ENCODE results near the gene TSFM. TPM values are rescaled to one million over a fixed set of nuclear protein-coding genes. Genes with fewer than 3 reads are reported as not detected.

The TSFM gene
- total RNA-seq, 3 donors from 2014 or later: 65.0 to 78.5 (median 74.5) TPM

DNA sequence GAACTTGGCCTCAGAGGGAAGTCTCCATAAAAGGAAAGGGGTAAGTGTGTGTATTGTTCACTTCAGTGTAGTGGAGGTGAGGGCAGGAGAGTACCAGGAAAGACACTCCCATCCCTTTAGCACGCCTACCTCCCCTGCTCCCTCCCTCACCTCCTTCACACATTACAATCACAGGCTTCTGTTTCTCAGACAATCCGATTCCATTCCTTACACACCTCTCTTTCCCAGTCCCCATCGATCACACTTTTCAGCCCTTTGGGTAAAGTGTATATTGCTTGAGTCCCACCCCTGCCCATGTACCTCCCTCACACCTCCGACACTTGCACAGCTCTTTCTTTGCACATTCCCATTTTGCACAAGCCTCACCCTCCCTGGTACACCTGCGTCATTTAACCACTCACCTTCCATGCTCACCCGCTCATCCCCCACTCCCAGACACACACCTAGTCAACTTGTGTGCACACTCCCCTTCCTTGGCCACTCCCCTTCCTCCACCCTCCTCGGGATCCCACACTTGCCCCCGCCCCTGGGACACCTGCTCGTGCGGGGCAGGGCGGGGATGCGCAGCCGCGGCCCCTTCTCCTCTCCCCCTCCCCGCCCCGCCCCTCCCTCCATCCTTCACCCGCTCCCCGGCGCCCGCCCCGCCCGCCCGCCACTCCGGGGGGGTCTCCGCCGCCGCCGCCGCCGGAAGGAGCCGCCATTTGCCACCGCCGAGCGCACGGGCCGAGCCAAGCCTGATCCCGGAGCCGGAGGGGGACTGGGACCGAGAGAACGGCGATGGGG lies 28.0 kb upstream of the TSFM start, which contains the start of gene MARCHF9:
TSS of gene MARCHF9 (plus strand) at position 693 of the 783 bp plus-strand sequence. CDS start 426 bp downstream, outside the sequence.
- ATAC-seq (peak; percentile 46 to 48), DNase-seq (peak; percentile 80)
- Mint-ChIP-seq H3K9me3 (no peaks in the 10 kb centered on the region), H3K27me3 (ENCODE audit: low read depth) (no peaks in the 10 kb centered on the region), H3K4me1 (ENCODE audit: low read depth) (peaks cover 58% of the 10 kb centered on the region), H3K36me3 (ENCODE audit: insufficient read depth) (peaks cover 21% of the 10 kb centered on the region), H3K4me3 (peak within 1 kb of the TSS; percentile 86)

DNA sequence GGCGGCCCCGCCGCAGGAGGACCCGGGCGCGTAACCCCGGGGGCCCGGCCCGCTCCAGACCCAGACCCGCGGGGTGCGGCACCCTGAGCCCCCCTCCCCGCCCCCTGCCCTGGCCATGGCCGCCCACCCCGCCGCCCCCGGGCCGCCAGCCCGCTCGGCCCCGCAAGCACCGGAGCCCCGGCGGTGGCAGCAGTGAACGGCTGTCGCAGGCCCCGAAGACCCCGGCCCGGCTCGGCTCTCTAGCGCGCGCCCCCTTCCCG lies 27.5 kb upstream of the TSFM start:
- H3K4me1 Mint-ChIP-seq (ENCODE audit: low read depth): peaks cover 60% of the 10 kb centered on the region
- H3K36me3 Mint-ChIP-seq (ENCODE audit: insufficient read depth): peaks cover 24% of the 10 kb centered on the region
- no peaks in the 10 kb centered on the region for H3K27me3 Mint-ChIP-seq (ENCODE audit: low read depth)
- DNase-seq (no peak), ATAC-seq (no peak)
- no peak overlapping the region for H3K4me3 Mint-ChIP-seq
- H3K9me3 Mint-ChIP-seq: no peaks in the 10 kb centered on the region

GRCh38 chr12:57755454-57756372 lies 26.9 kb upstream of the TSFM start:
- DNase-seq: no peak
- H3K27me3 Mint-ChIP-seq (ENCODE audit: low read depth): no peaks in the 10 kb centered on the region
- peaks cover 54% of the 10 kb centered on the region for H3K4me1 Mint-ChIP-seq (ENCODE audit: low read depth)
- no peaks in the 10 kb centered on the region for H3K9me3 Mint-ChIP-seq
- peaks cover 18% of the 10 kb centered on the region for H3K36me3 Mint-ChIP-seq (ENCODE audit: insufficient read depth)
- H3K4me3 Mint-ChIP-seq: peak overlapping the region; percentile 84
- ATAC-seq: no peak

DNA sequence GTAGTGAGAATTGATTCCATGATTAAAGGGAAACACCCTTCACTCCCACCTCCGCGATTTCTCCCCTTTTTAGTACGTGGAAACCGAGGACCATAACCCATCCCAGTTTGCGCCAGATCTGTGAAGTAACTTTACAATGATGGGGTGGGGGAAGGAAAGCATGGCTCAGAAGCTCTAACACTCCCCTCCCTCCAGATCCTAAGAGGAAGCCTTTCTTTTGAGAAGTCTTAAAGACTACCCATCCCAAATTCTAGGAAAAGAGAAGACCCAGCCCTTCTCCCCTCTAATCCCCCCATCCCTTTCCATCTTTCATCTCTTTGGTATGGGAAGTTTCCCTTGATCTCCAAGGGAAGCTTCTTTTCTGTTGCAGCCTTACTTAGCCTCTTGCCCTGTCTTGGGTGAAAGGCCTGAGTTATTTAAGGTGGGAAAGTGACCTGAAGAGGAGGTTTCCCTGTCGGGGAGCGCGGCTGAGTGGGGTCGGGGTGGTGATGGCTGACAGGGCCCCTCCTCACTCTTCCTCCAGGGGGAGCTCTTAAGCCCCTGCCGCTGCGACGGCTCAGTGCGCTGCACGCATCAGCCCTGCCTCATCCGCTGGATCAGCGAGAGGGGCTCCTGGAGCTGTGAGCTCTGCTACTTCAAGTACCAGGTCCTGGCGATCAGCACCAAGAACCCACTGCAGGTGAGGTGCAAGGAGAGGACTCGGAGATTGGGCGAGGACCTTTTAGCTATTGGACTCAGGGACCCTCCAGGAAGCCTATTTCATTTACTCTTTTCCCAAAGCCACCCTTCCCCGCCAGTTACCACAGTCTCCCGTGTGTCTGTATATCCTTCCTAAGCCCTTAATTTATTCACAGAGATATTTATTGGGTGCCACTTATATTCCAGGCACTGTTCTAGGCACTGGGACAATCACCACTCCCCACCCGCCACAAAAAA lies 25.9 kb upstream of the TSFM start:
- Mint-ChIP-seq H3K4me1 (ENCODE audit: low read depth) (peaks cover 45% of the 10 kb centered on the region), H3K27me3 (ENCODE audit: low read depth) (no peaks in the 10 kb centered on the region), H3K9me3 (no peaks in the 10 kb centered on the region), H3K4me3 (peak overlapping the region; percentile 84), H3K36me3 (ENCODE audit: insufficient read depth) (peaks cover 11% of the 10 kb centered on the region)
- peak; percentile 37 to 42 for ATAC-seq
- peak; percentile 69 for DNase-seq

DNA sequence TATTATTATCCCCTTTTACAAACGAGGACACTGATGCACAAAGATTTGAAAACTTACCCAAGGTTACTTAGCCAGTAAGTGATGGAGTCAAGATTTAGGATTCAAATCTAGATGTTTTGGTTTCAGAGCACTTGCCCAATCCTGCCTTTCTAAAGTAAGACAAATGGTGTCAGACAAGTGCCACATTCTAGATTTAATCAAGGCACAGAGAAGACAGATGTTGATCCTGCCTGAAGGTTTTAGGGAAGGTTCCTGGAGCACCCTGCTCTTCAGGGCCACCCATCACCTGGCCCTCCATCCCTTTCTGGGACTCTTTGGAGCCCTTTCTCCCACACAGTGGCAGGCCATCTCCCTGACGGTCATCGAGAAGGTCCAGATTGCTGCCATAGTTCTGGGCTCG lies 24.8 kb upstream of the TSFM start:
- Mint-ChIP-seq H3K4me3 (no peak overlapping the region), H3K27me3 (ENCODE audit: low read depth) (no peaks in the 10 kb centered on the region), H3K36me3 (ENCODE audit: insufficient read depth) (peaks cover 12% of the 10 kb centered on the region), H3K4me1 (ENCODE audit: low read depth) (peaks cover 37% of the 10 kb centered on the region), H3K9me3 (no peaks in the 10 kb centered on the region)
- no peak for ATAC-seq
- no peak for DNase-seq

DNA sequence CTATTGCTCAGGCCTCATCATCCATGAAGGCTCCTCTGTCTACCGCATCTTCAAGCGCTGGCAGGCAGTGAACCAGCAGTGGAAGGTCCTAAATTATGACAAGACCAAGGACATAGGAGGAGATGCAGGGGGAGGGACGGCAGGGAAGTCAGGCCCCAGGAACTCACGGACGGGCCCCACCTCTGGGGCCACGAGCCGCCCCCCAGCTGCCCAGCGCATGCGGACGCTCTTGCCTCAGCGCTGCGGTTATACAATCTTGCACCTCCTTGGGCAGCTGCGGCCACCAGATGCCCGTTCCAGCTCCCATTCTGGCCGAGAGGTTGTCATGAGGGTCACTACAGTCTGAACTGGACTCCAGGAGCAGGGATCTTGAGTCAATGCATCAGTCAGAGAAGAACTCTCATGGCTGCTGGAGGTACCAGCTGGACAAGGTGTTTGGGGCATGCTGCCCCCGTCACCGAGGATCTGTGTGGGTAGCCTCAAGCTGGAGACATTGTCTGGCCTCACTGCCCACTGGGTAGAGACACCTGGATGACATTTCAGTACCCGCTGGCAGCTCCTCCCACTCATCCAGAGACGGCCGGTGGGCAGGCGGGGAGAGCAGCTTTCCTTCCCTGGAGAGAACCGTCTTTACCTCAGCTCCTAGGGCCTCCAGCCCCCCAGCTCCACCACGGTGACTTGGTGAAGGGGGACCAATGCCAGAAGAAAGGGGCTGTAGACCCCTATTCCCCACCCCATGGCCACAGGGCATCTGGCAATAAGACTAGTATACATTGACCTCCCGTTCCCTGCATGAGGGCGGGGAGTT lies 23.8 kb upstream of the TSFM start:
- no peak overlapping the region for H3K4me3 Mint-ChIP-seq
- H3K9me3 Mint-ChIP-seq: no peaks in the 10 kb centered on the region
- peaks cover 31% of the 10 kb centered on the region for H3K4me1 Mint-ChIP-seq (ENCODE audit: low read depth)
- ATAC-seq (no peak), DNase-seq (no peak)
- H3K36me3 Mint-ChIP-seq (ENCODE audit: insufficient read depth): peaks cover 19% of the 10 kb centered on the region
- H3K27me3 Mint-ChIP-seq (ENCODE audit: low read depth): peaks cover 8% of the 10 kb centered on the region

DNA sequence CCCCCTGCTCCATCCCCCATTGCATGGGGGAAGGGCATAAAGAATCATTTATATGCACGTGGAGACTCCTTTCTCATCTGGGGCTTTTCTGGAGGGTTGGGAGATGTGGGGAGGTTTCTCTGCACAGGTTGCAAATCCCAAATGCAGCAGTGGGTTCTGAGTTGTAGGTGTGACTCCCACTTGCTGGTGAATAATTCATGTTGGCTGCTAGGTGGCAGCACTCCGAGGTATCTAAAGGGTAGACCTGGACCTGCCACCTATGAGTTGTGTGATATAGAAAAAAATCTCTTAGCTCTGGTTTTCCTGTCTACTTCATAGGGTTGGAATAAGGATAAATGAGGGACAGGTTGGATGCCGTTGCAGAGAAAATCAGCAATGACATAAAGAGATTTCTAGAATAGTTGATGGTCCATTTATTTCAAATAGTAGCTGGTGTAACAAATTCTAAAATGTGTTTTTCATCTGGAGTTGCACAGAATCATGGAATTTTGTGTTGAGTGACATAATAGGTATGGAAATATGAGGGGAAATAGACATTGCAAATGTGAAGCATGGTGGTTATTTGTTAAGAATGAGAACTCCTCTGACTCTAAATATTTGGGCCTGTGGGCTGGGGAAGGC lies 23.1 kb upstream of the TSFM start:
- Mint-ChIP-seq H3K36me3 (ENCODE audit: insufficient read depth) (peaks cover 19% of the 10 kb centered on the region), H3K9me3 (no peaks in the 10 kb centered on the region), H3K4me1 (ENCODE audit: low read depth) (peaks cover 29% of the 10 kb centered on the region), H3K4me3 (no peak overlapping the region), H3K27me3 (ENCODE audit: low read depth) (peaks cover 12% of the 10 kb centered on the region)
- ATAC-seq (peak; percentile 17 to 18), DNase-seq (no peak)

DNA sequence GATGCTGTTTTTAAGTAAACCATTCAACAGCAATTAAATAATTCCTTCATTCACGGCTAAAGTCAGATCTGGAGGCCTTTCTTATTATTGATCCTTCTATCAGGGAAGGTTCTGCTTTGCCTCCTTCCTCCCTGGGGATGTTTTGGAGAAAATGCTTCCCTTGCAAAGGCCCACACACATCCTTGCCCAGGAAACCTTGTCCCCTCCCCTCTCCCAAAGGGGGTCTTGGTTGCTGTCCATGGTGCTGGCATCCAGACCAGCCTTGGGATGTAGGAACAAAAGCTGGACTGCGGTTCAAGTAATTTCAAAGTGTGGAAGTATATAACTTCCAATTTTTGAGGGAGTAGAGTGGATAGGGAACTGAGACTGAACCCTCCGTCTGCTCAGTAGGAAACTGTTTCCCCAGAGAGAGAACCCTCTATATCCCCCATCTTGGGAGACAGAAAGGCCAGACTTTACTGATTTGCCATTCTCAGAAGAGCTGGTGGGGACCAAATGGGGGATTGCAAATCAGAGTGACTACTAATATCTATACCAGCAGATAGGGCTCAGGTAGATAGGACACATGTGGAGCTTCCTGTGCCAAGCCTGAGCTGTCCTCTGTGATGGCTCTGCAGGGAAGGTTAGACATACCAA lies 22.1 kb upstream of the TSFM start:
- DNase-seq (no peak), ATAC-seq (no peak)
- Mint-ChIP-seq H3K4me3 (no peak overlapping the region), H3K9me3 (no peaks in the 10 kb centered on the region), H3K4me1 (ENCODE audit: low read depth) (peaks cover 32% of the 10 kb centered on the region), H3K27me3 (ENCODE audit: low read depth) (peaks cover 15% of the 10 kb centered on the region), H3K36me3 (ENCODE audit: insufficient read depth) (peaks cover 19% of the 10 kb centered on the region)

DNA sequence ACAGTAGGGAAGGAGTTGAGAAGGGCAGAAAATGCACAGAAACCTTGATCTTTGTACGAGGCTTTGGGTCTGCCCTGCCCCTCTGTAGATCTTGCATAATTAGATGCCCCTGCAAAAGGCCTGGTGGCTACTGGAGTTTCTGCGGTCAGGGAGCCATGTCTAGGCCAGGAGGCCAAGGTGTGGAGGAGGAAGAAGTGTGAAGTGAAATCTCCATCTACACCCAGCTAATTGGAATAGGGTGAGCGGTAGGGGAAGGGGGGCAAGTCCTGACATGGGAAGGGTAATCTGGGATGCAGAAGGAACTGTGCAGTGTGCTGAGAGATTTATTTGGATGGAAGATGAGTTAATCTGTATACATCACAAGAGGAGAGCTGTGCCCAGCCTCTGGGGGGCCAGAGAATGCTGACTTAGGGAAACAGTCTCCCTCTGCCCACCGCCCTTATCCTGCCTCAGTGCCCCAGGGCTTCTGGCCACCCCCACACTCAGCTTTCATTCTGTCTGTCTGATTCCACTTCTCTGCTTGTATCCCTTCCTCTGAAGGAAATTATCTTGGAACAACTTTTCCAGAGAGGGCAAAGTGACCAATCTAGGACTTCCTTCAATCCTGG lies 21.1 kb upstream of the TSFM start:
- no peak overlapping the region for H3K4me3 Mint-ChIP-seq
- peaks cover 21% of the 10 kb centered on the region for H3K27me3 Mint-ChIP-seq (ENCODE audit: low read depth)
- H3K36me3 Mint-ChIP-seq (ENCODE audit: insufficient read depth): peaks cover 19% of the 10 kb centered on the region
- ATAC-seq (no peak), DNase-seq (no peak)
- peaks cover 35% of the 10 kb centered on the region for H3K4me1 Mint-ChIP-seq (ENCODE audit: low read depth)
- no peaks in the 10 kb centered on the region for H3K9me3 Mint-ChIP-seq

DNA sequence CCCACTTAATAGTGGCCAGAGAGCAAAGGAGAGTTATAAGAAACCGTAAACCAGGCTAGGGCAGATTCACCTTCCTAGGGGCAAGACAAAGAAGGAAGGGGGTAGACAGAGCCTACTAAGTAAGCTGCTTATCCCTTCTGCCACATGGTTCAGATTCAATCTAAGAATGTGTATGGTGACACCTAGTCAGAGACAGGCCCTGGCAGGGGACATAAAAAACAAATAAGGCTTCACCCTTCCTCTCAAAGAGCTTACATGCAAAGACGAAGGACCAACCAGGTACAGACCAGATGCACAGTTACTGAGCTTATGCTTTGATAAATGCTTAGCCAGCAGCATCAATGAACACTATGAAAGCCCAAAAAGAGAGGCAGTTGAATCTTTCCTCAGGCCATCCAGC lies 20.1 kb upstream of the TSFM start:
- no peak for DNase-seq
- H3K4me3 Mint-ChIP-seq: no peak overlapping the region
- ATAC-seq: no peak
- H3K4me1 Mint-ChIP-seq (ENCODE audit: low read depth): peaks cover 32% of the 10 kb centered on the region
- H3K36me3 Mint-ChIP-seq (ENCODE audit: insufficient read depth): peaks cover 19% of the 10 kb centered on the region
- no peaks in the 10 kb centered on the region for H3K9me3 Mint-ChIP-seq
- peaks cover 26% of the 10 kb centered on the region for H3K27me3 Mint-ChIP-seq (ENCODE audit: low read depth)

DNA sequence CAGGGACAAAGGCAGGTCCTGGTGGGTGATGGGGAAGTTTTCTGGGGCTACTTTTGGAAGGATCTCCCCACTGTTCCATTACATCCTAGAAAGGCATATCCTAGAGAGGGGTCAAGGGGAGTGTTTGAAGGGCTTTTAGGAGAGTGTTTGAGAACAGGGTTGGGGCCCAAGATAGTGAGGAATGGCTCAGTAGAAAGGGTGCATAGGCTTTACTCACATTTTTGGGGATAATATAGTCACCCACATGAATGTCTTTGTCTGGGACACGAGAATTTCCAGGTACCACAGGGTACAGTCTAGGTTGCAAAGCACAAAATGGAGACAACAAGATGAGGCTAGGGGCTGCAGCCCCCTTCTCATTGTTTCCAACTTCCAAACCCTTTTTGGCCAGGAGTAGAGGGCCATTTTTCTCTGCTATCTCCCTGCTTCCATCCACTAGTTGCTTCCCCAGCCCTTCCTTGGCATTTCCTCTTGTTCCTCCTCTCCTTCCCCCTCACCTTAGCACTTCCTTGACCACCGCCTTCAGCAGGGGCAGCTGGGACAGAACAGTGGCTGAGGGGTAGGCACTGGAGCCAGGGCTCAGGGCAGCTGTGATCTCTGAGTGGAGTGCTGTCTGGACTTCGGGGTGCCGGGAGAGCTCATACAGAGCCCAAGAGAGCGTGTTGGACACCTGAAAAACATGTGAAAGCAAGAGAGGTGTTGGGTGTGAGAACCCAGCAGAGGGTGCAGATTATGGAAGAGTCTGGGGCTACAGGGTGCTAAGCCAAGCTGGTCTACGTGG lies 18.5 kb upstream of the TSFM start:
- peak overlapping the region; percentile 90 for H3K4me3 Mint-ChIP-seq
- peaks cover 34% of the 10 kb centered on the region for H3K4me1 Mint-ChIP-seq (ENCODE audit: low read depth)
- H3K27me3 Mint-ChIP-seq (ENCODE audit: low read depth): peaks cover 26% of the 10 kb centered on the region
- no peak for ATAC-seq
- peaks cover 22% of the 10 kb centered on the region for H3K36me3 Mint-ChIP-seq (ENCODE audit: insufficient read depth)
- DNase-seq: no peak
- no peaks in the 10 kb centered on the region for H3K9me3 Mint-ChIP-seq

GRCh38 chr12:57764662-57765002 lies 18.0 kb upstream of the TSFM start:
- Mint-ChIP-seq H3K9me3 (no peaks in the 10 kb centered on the region), H3K27me3 (ENCODE audit: low read depth) (peaks cover 26% of the 10 kb centered on the region), H3K4me1 (ENCODE audit: low read depth) (peaks cover 30% of the 10 kb centered on the region), H3K36me3 (ENCODE audit: insufficient read depth) (peaks cover 23% of the 10 kb centered on the region), H3K4me3 (peak overlapping the region; percentile 90)
- peak; percentile 31 to 32 for ATAC-seq
- no peak for DNase-seq
